DMS79 treated with DMSO at 0.1 percent for 48 hours (cell line): ENCODE results near the gene EHD4.
A peak's percentile ranks its signal among the peaks of the same experiment; 100 is the strongest.

Experiments
- DNase-seq: peaks from one replicate; lab custom pipeline; 2025; lab: John Stamatoyannopoulos, UW

EHD4 gene

DNA sequence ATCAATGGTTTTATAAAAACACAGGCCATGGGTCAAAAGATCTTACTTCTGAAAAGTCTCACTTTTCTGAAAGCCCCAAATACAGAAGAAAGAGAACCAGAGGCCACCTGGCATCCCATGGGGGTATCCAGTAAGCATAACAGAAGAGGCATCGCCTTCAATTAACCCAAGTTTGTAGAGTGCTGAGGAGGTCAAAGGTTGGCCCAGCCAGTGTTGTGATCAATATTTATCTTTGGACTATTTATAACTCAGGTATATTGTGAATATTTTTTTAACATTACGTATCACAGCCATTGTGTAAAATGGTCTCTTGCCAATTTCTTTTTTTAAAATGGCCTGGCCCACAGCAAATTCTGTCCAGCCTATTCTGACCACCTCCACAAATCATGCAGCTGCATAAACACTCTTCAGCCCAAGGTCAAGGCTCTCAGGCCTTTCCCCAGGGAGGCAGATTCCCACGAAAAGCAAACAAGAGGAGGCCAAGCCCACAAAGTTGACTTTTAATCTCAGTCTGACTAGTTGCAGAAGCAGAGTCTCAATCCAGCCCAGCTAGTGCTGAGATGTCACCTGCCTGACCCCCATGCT lies 52.3 kb downstream of the EHD4 start:
- no peak for DNase-seq

DNA sequence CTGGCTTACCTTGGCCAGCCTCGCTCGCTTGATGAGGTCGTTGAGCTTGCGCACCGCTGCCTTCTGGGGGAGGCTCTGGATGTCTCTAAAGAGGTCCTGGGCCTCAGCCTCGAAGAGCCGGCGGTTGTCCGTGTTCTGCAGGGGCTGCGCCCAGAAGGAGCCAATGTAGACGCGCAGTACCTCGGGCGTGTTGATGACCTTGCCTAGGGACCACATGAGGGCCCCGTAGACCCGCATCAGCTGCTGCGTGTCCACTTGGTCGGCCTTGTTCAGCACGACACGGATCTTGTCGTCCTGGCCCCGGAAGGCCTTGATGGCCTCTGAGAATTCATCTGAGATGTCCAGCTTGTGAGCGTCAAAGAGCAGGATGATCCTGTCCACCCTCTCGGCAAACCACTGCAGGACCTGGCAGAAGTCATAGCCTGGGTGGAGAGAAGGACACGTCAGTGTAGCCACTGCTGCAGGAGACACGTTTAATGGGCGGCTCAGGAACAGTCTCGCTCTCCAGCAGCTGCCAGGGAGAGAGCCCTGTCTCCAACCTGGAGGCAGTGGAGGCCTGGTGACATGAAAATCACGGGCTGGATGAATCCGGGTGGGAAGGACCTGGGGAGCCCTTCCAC lies 53.0 kb downstream of the EHD4 start:
- DNase-seq, result no peak

DNA sequence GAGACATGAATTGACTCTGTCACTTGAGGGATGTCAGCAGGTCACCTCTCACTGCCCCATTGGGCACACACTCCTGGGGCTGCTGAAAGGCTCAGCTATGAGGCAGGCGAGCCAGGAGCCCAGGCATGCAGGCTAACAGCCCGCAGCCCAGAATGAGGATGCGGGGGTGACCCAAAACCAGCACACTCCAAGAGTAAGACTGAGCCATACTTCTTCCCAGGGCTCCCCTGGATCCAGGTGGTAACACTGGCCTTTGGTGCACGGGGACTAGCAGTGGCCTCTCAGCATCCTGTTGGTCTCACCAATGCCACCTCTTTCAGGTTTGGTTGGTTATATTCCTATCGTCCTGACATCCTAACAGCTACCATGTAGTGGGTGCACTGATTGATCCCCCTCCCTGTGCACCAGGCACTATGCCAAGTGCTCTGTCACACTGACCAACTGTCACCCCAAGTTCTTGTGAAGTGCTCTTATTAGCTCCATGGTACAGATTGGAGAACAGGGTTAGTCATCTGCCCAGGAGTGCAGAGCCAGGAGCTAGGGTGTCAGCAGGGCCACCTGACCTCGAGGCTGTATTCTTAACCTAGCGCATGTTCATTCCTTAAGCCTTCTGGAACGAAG lies 53.7 kb downstream of the EHD4 start:
- no peak for DNase-seq

DNA sequence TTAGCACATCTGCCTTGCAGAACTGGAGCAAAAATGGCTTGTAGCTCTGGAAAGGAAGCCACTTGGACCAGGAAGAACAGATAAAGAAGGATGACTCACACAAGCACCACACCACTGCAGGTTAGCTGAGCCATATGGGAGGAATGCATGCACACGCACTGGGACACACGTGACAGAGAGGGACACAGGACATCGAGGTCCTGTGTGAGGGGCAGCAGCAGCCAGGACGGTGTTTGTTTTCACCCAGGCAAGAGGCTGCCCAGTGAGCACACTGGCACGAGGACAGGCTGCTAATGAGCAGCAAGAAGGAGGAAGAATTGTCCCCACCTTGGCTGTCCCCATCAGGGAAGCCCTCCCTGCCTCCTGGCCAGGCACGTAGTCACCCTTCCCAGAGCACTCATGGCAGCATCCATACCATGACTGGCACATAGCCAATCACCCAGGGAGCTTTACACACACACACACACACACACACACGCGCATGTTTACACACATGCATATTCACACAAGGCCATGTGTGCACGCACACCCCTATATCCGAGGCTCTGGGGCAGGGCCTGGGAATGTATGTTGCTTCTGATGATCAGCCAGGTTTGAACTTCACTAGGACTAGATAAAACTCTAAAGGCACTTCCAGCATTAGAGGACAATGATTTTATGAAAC lies 54.5 kb downstream of the EHD4 start:
- no peak for DNase-seq

DNA sequence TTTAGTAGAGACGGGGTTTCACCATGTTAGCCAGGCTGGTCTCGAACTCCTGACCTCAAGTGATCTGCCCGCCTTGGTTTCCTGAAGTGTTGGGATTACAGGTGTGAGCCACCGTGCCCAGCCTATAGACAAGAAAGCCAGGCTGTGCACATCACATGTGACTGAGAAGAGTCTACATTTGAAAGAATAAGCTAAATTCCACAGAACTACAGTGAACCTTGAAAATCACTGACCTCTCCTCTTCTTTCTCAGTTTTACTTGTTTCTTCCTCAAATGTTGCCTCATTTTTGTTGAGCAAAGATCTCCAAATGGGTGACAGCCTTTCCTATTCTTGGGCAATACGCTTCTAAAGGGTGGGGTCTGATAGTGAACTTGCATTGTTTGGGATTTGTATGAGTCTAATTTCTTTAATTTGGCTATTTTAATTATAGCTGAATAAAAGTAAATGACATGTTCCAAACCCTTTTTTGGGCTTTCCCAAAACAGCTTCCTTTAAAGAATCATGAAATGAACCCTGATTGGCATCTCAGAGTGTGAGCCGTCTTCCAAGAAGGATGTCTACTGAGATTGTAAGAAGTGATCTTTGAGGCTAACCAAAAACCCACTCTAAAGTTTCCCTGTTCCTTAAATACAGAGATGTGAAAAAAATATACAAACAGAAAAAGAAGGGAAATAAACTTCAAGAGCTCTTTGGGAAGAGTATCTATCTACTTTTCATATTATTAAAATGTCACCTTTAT lies 56.9 kb downstream of the EHD4 start:
- no peak for DNase-seq

DNA sequence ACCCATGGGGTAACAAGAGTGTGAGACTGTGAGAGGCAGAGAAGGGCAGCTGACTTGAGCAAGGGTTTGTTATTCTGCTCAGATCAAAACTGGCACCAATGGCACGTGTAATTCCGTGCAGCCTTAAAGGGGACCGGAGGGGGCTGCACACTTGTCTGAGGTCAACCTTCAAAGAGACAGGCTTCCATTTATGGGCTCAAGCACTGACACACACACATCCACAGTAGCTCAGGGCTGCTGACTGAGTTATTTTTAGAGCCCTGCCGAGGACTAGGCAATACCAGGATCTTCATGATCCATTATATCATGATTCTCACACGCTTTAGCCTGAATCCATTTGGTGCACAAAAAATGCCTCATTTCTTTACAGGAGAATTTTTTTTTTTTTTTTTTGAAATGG lies 57.9 kb downstream of the EHD4 start:
- DNase-seq, result no peak

DNA sequence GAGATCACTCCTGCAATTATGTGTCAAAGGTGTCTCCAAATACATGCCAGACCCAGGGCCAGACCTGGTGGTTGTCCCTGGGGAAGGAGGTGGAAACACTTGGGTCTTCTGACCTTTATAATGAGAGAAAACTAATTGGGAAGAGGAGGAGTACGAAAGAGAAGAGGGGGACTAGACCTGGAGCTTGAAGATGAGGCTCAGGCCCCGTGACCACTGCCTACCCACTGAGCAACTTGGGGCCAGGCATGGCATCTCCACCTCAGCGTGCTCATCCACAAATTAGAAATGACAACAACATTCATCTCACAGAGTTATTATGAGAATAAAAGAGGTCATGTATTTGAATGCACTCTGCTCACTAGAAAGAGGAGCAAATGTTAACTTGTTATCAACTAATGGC lies 59.1 kb downstream of the EHD4 start:
- no peak for DNase-seq

DNA sequence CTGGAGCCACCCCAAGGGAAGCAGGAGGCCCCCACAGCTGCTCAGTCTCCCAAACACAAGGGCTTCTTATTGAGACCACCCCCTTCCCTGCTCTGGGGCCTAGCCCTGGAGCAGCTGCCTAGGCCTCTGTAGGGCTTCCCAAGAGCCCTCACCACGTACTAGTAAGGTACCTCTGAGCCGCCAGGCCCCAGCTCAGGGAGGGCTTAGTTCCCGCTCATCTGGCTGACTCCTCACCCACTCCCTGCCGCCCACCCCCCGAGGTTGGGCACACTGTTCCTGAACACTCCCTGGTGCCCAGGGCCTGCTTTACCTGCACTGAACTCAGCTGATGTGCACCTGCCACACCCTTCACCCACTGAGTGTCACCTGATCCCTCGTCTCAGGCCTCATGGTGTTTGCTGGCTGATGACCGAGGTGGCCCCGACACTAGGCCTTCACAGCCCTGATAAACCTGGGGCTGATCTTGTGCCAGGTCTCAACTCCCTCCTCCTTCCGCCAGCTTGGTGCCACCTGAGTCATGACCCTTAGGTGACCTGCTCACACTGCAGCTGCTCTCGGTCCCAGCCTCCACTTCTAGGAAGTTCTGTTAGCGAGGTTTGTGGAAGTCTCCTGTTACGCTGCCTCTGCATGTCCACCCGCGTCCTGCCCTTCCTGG lies 60.5 kb downstream of the EHD4 start:
- DNase-seq, result no peak

DNA sequence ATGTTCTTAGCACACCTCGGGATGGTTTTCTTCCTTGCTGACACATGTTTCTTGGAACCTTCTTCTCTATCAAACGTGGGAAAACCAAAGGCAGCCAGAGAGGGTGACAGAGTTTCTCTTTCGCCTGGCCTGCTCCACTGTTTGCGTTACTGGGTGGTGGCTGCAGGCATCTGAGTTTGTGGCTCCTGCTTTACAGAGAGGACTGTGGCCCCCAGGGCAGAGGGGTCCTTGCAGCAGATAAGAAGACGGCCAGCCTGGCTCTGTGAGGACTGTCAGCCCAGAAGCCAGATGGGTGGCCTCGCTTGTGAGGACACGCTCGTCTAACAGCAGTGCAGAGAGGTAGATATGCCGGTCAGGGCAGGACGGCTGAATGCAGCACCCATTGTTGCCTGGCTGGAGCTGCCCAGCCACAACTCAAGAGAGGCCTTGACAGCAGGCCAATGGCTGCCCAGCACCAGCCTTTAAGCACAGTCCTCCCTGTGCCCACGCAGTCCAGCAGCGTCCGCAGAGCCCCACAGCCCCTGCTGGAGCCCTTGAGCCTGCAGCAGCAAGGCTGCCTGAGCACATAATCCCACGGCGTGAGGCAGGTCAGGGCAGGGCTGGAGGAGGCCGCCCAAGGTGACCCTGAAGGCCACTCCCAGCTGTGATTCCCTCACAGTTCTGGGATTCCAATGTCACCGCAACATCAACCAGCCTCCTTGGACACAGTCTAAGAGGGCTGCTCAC lies 63.5 kb downstream of the EHD4 start:
- DNase-seq, result no peak

DNA sequence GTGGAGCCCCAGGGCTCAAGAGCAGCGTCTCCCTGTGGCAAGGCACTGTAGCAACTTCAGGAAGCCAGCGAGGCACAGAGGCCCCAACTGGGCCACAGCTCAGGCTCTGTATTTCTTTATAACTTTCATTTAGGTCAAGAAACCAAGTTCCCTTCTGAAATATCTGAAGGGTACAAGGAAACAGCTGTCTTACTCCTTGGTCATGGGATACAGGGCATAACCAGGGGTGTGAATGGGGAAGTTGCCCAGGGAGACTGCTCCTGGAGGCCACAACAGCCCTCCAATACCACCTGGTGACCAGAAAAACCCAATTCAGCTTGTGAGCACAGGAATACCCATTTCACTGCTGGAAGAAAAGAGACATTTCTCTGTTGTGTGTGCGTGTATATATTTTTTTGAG lies 65.2 kb downstream of the EHD4 start:
- DNase-seq, result no peak

DNA sequence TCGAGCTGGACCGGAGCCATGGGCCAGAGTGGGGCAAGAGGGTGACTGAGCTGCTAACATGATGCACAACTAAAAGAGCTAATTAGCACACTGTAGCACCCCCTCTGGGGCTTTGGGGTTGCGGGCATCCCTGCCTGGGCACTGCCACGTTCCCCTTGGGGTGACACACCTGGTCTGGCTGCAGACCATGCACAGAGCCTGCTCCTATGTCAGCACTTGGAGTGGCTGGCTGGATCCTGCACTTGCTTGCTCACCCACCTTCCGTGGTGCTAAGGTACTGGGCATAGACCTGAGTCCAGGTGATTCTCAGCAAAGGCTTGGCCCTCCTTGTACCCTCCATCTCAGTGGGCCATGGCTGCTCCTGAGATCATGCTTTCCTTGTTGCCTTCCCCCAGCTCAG lies 65.7 kb downstream of the EHD4 start:
- no peak for DNase-seq

DNA sequence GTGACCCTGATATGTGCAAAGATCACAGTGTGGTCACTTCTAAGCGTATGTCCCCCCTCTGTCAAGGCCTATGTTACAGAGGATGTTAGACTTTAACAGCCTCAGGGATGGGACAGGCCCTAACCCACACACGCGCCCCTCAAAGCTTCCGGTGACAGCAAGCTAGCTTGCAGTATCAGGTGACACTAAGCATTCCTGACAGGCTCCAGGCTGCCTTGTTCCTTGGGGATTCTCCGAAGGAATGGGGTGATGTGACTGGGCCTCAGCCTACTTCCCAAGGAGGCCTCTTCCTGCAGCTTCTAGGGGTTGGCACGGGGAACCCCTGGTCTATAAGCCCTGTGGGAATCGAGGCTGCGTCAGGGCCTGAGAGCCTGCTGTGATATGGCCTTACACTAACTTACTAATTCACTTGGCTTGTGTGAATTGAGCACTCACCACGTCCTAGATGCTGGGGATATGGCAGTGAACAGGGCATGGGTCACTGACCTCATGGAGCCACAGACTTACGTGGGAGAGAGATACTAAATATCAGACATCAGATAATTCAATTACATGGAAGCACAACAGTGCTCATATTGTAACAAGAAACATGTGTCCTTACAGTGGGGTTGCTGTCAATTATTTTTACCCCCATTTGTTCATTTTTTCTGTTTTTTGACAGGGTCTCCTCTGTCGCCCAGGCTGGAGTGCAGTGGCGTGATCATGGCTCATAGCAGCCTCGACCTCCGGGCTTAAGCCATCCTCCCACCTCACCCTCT lies 67.1 kb downstream of the EHD4 start:
- no peak for DNase-seq

DNA sequence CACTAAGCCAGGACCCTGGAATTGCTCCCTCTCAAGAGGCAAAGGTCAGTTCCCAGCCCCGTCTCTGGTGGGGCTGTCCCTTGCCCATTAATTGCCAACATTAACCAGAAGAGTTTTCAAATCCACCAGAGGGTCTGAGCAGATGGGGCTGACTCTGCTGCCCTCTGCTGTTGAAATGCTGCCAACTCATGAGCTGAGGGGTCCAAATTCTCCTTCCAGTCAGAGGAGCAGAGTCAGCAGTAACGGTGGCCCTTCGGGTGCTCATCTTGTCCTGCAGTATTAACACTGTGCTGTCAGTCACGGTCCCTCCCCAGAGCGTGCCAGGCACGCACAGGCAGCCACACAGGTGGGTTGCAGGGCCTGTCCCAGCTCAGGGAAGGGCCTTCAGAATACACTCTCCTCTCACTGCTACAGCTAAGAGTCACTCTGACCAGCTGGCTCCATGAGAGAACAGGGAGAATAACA lies 67.8 kb downstream of the EHD4 start:
- DNase-seq, result peak; percentile 17

DNA sequence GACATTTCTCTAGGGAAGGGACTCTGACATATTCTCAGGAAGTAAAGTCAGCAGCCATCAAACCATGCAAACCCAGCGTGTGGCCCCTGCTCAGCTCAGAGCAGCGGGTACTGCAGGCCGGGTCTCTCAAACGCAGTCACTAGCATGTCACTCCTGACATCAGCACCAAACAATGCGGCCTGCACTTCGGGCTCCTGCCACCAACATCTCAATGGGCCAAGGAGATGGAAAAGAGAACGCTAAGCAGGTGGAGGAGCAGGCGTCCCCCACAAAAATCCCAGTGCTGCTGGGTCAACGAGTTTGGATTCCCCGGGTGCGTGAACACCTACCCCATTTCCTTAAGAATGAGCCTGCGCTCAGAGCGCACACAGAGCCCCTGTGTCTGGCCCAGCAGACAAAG lies 68.6 kb downstream of the EHD4 start:
- DNase-seq, result no peak

DNA sequence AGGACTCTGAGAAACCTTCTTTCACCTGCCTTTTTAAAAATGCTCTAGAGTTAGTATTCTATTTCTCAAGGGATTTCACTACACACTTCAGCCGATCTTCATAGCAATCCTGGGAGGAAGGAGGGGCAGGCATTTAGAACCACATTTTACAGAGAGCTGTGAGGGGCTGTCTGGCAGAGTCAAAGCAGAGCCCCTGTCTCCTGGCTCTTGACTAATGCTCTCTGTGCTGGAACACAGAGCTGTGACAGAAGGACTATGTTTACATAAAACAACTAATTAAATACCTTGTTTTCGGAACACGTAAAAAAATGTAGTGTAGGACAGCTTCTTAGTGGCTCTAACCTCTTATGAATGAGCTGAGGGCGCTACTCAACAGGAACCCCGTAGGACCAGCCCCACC lies 70.9 kb downstream of the EHD4 start:
- no peak for DNase-seq

DNA sequence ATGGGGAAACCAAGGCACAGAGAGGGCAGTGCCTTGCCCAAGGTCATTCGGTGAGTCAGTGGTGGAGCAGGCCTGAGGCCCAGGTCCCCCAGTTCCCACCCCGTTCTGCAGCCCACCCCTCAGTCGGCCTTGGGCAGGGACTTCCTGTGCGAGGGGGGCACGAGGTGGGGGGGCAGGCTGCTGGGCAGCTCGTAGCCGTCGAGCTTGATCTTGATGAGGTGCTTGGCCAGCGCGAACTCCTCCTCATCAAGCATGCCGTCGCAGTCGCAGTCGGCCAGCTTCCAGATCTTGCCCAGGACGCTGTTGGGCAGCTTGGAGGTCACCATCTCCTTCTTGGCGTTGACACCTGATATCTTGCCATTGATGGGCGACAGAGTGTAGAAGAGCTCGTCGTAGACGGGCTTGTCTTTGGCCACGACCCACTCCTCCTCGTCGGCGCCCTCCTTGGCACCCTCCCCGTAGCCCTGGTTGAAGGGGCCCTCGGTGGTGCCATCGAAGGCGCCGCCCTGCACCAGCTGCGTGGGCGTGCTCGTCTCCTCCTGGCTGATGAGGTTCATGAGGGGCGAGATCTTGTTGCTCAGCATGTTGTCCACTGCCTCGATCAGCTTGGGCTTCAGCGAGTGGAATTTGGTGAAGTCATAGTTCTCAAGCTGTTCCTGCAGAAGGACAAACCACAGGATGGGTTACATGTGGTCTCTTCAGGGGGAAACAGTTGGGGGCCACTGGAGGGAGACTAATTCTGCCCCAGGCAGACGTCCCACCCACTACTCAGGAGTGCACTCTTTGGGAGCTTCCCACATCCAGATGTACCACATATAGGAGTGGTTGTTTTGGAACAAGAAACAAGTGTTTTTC lies 71.6 kb downstream of the EHD4 start:
- DNase-seq, result no peak

DNA sequence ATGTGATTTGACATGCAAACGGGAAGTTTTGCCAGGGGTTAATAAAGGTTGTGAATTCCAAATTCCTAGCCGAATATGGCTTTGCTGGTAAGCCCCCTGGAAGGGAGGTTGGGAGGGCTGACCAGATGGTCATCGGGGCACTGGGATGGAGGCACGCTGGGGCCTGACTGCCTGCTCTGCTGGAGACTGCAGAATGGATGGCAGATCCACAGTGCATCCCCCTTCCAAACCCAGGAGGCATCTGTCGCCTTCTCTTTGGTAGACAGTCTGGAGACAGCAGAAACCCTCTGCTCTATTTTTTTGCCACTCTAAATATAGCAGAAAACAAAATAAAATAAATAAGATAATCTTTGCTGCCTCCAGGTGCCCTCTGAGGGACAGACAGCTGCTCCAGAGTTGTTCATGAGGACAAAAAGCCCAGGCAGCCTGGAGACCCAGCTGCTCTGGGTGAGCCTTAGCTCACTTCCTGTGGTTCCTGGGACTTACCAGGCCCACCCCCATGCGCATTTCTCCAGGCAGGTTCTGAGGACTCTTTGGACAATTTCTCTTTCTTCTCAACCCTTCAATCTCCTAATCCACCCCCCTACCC lies 72.4 kb downstream of the EHD4 start:
- DNase-seq, result no peak

DNA sequence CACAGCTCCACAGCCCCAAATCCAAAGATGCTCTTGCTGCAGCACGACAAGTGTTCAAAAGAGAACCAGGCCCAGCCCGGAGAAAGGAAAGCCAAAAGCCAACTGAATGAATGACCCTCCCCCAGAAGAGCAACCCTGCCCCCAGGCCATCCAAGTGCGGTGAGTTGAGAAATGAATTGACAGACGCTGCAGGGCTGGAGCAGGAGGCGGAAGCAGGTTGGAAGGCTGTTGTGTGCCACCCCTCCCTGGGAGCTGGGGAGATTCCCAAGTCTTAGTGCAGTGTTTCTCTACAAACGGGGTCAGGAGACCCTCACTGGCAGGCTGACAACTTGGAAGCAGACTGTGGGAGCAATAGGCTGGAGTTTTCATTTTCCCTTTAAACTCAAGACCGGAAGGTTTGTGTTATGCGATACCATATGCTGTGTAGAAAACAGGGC lies 75.0 kb downstream of the EHD4 start:
- DNase-seq, result no peak

DNA sequence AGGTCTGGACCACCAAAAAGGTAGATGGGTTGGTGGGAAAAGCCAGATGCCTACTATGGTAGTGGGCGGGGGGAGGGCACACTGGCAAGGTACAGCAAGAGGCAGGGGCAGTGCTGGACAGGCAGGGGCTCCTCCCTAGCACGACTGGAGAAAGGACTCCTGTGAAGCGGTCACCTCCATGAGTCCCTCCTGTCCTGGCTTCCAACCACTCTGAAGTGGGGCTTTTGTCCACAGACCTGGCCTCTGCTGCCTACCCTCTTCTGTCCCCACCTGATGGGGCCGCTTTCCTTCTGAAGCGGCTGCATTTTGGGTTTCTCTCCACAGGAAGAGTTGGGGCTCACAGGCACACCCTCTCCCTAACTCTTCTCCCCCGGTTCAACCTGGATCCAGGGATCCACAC lies 75.8 kb downstream of the EHD4 start:
- DNase-seq, result no peak
